GM12891 (cell line): ENCODE results near the gene IRX4.

Source experiments
- PAX5 ChIP-seq: IDR thresholded peaks from 2 replicates; pipeline ENCODE4 v1.6.1; 2011; ENCODE audit warnings: low read length, moderate library complexity, mild to moderate bottlenecking; ENCODE audit not compliant: insufficient read depth, severe bottlenecking
- POLR2A ChIP-seq: IDR thresholded peaks from 2 replicates; pipeline ENCODE4 v1.6.1; 2011; ENCODE audit warnings: low read depth, low read length, control low read depth
- POLR2AphosphoS5 ChIP-seq: IDR thresholded peaks from 2 replicates; pipeline ENCODE4 v1.6.1; 2011; ENCODE audit warnings: low read depth, low read length, control low read depth
- SPI1 ChIP-seq: IDR thresholded peaks from 2 replicates; pipeline ENCODE4 v1.6.1; 2011; ENCODE audit warnings: low read depth, low read length, control low read depth
- TAF1 ChIP-seq: IDR thresholded peaks from 2 replicates; pipeline ENCODE4 v1.6.1; 2011; ENCODE audit warnings: low read depth, low read length, control low read depth

- TF ChIP-seq TAF1 (no peak), POLR2A (no peak), POLR2AphosphoS5 (no peak), PAX5 (no peak), SPI1 (no peak)
Measured at GRCh38 chr5:1833264-1834021, 49.3 kb downstream of the IRX4 start.
